ENCODE data around the gene DDX59. TPM values are rescaled to one million over a fixed set of nuclear protein-coding genes. Genes with fewer than 3 reads are reported as not detected.

Gene DDX59
- total and polyA plus RNA-seq, 9 of the 15 experiments (the other 6 are each of a cell fraction or from before 2014, with no cell fraction given): 8.3 to 30.4 (median 19.8) TPM

DNA sequence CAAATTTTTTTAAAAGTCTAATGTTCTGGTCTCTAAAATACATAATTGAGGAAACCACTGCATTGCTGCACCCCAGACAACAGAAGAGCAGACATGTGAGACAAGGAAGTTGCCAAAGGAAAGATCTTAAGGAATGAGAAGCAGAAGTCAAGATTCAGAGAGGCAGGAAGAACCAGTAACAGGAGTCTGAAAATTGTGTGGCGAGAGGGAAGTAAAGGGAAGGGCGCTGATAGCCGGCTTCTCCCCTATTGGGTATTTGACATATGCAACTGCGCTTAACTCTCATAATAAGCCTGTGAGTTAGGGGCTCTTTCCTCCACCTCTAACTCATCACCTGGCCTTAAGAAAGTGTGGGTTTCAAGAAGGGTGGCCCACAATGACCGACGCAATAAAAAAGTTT, 27.2 kb downstream of the DDX59 start (continued):
- TF ChIP-seq HNRNPL (IDR thresholded peaks at IDR 0.05; ENCODE audit: low read depth, low read length) (no peak), E2F5 (CRISPR knock-in tag; IDR thresholded peaks at IDR 0.05) (no peak), SMARCA5 (IDR thresholded peaks at IDR 0.05) (peak; percentile 35; the same call in 1 of the 2 replicates), PHF21A (IDR thresholded peaks at IDR 0.05; ENCODE audit: borderline replicate concordance, low read depth) (no peak), ETS1 (conservative IDR thresholded peaks at IDR 0.05; ENCODE audit: control insufficient read depth, low read depth, low read length) (no peak), HINFP (tag; conservative IDR thresholded peaks at IDR 0.05; ENCODE audit: low read depth) (no peak), FOXA3 (CRISPR knock-in tag; conservative IDR thresholded peaks at IDR 0.05 in 1 of 2, IDR thresholded peaks at IDR 0.05 in 1 of 2) (no peak), SMAD2 (IDR thresholded peaks at IDR 0.05; ENCODE audit: low read depth, low read length) (no peak), TSC22D4 (tag; IDR thresholded peaks at IDR 0.05) (no peak)
- TF ChIP-seq, protein P1, sequence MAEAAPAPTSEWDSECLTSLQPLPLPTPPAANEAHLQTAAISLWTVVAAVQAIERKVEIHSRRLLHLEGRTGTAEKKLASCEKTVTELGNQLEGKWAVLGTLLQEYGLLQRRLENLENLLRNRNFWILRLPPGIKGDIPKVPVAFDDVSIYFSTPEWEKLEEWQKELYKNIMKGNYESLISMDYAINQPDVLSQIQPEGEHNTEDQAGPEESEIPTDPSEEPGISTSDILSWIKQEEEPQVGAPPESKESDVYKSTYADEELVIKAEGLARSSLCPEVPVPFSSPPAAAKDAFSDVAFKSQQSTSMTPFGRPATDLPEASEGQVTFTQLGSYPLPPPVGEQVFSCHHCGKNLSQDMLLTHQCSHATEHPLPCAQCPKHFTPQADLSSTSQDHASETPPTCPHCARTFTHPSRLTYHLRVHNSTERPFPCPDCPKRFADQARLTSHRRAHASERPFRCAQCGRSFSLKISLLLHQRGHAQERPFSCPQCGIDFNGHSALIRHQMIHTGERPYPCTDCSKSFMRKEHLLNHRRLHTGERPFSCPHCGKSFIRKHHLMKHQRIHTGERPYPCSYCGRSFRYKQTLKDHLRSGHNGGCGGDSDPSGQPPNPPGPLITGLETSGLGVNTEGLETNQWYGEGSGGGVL (CRISPR knock-in tag; IDR thresholded peaks at IDR 0.05): no peak
- TF ChIP-seq, protein P2, sequence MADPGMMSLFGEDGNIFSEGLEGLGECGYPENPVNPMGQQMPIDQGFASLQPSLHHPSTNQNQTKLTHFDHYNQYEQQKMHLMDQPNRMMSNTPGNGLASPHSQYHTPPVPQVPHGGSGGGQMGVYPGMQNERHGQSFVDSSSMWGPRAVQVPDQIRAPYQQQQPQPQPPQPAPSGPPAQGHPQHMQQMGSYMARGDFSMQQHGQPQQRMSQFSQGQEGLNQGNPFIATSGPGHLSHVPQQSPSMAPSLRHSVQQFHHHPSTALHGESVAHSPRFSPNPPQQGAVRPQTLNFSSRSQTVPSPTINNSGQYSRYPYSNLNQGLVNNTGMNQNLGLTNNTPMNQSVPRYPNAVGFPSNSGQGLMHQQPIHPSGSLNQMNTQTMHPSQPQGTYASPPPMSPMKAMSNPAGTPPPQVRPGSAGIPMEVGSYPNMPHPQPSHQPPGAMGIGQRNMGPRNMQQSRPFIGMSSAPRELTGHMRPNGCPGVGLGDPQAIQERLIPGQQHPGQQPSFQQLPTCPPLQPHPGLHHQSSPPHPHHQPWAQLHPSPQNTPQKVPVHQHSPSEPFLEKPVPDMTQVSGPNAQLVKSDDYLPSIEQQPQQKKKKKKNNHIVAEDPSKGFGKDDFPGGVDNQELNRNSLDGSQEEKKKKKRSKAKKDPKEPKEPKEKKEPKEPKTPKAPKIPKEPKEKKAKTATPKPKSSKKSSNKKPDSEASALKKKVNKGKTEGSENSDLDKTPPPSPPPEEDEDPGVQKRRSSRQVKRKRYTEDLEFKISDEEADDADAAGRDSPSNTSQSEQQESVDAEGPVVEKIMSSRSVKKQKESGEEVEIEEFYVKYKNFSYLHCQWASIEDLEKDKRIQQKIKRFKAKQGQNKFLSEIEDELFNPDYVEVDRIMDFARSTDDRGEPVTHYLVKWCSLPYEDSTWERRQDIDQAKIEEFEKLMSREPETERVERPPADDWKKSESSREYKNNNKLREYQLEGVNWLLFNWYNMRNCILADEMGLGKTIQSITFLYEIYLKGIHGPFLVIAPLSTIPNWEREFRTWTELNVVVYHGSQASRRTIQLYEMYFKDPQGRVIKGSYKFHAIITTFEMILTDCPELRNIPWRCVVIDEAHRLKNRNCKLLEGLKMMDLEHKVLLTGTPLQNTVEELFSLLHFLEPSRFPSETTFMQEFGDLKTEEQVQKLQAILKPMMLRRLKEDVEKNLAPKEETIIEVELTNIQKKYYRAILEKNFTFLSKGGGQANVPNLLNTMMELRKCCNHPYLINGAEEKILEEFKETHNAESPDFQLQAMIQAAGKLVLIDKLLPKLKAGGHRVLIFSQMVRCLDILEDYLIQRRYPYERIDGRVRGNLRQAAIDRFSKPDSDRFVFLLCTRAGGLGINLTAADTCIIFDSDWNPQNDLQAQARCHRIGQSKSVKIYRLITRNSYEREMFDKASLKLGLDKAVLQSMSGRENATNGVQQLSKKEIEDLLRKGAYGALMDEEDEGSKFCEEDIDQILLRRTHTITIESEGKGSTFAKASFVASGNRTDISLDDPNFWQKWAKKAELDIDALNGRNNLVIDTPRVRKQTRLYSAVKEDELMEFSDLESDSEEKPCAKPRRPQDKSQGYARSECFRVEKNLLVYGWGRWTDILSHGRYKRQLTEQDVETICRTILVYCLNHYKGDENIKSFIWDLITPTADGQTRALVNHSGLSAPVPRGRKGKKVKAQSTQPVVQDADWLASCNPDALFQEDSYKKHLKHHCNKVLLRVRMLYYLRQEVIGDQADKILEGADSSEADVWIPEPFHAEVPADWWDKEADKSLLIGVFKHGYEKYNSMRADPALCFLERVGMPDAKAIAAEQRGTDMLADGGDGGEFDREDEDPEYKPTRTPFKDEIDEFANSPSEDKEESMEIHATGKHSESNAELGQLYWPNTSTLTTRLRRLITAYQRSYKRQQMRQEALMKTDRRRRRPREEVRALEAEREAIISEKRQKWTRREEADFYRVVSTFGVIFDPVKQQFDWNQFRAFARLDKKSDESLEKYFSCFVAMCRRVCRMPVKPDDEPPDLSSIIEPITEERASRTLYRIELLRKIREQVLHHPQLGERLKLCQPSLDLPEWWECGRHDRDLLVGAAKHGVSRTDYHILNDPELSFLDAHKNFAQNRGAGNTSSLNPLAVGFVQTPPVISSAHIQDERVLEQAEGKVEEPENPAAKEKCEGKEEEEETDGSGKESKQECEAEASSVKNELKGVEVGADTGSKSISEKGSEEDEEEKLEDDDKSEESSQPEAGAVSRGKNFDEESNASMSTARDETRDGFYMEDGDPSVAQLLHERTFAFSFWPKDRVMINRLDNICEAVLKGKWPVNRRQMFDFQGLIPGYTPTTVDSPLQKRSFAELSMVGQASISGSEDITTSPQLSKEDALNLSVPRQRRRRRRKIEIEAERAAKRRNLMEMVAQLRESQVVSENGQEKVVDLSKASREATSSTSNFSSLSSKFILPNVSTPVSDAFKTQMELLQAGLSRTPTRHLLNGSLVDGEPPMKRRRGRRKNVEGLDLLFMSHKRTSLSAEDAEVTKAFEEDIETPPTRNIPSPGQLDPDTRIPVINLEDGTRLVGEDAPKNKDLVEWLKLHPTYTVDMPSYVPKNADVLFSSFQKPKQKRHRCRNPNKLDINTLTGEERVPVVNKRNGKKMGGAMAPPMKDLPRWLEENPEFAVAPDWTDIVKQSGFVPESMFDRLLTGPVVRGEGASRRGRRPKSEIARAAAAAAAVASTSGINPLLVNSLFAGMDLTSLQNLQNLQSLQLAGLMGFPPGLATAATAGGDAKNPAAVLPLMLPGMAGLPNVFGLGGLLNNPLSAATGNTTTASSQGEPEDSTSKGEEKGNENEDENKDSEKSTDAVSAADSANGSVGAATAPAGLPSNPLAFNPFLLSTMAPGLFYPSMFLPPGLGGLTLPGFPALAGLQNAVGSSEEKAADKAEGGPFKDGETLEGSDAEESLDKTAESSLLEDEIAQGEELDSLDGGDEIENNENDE (IDR thresholded peaks at IDR 0.05; ENCODE audit: low read depth, low read length): no peak

Data from K562 (cell line).